H1 (cell line): Measurements from ENCODE around the gene TMEM117. TPM values are rescaled to one million over a fixed set of nuclear protein-coding genes. Genes with fewer than 3 reads are reported as not detected.

ENCODE experiments used
- CTCF ChIA-PET: fragments of 300-600 bp; sonication (Branson Sonifier 250); formaldehyde crosslinking; loops from one replicate; lab custom pipeline; 2021; ENCODE audit not compliant: partially characterized antibody; lab: Charles Lee
- POLR2A ChIA-PET: fragments of 300-600 bp; sonication (Branson Sonifier 250); formaldehyde crosslinking; loops from one replicate; lab custom pipeline; 2021; ENCODE audit warnings: inconsistent platforms; ENCODE audit not compliant: partially characterized antibody; lab: Charles Lee
- DNase-seq, 2 experiments: peaks; one replicate each; pipeline versions ENCODE4 v3.0.0 to v3.0.0-alpha.2; 2010 to 2022; ENCODE audit warnings: low spot score in 2 of 2, low read depth in 1 of 2, mixed read lengths in 1 of 2
- FAIRE-seq: peaks from 2 replicates; lab custom pipeline; 2011; peaks lifted over from hg19 to GRCh38; lab: Jason Lieb, UNC
- H2AFZ ChIP-seq: 2 replicates; pipeline ENCODE4 v1.8.1; 2012; ENCODE audit warnings: low read length, inconsistent platforms
- H2AK5ac ChIP-seq: 2 replicates; pipeline ENCODE4 v1.6.1; 2013; ENCODE audit warnings: low read depth, low read length
- H2BK120ac ChIP-seq: replicated peaks from 2 replicates; pipeline ENCODE3; 2013; ENCODE audit warnings: low read depth, low read length, inconsistent platforms
- H2BK12ac ChIP-seq: 2 replicates; pipeline ENCODE4 v1.6.1; 2013; ENCODE audit warnings: low read depth, low read length
- H2BK15ac ChIP-seq: 2 replicates; pipeline ENCODE4 v1.6.1; 2013; ENCODE audit warnings: low read length
- H2BK20ac ChIP-seq: 2 replicates; pipeline ENCODE4 v1.6.1; 2013; ENCODE audit warnings: low read length
- H2BK5ac ChIP-seq: 2 replicates; pipeline ENCODE4 v1.6.1; 2013; ENCODE audit warnings: low read depth, low read length
- H3K14ac ChIP-seq: 2 replicates; pipeline ENCODE4 v1.6.1; 2013; ENCODE audit warnings: inconsistent platforms; ENCODE audit not compliant: insufficient read length
- H3K18ac ChIP-seq: 2 replicates; pipeline ENCODE4 v1.6.1; 2013; ENCODE audit warnings: low read length; ENCODE audit errors: extremely low read depth
- H3K23ac ChIP-seq: 2 replicates; pipeline ENCODE4 v1.6.1; 2013; ENCODE audit warnings: inconsistent platforms; ENCODE audit not compliant: insufficient read length
- H3K23me2 ChIP-seq: 2 replicates; pipeline ENCODE4 v1.6.1; 2013; ENCODE audit warnings: low read depth, low read length
- H3K27ac ChIP-seq: 2 replicates; pipeline ENCODE4 v1.6.1; 2011; ENCODE audit warnings: low read depth, low read length, inconsistent platforms
- H3K27me3 ChIP-seq, 4 experiments: replicated peaks in 1 of 4; 1 replicate in 1 of 4; 2 replicates in 3 of 4; pipeline versions ENCODE4 v1.6.1 to v1.8.1; 2011 to 2013; ENCODE audit warnings: low read length in 3 of 4, mild to moderate bottlenecking in 3 of 4, inconsistent platforms in 2 of 4, mixed read lengths in 2 of 4, moderate library complexity in 1 of 4; ENCODE audit not compliant: control insufficient read depth in 3 of 4, insufficient read depth in 3 of 4; ENCODE audit errors: extremely low read depth in 1 of 4
- H3K36me3 ChIP-seq, 4 experiments: 2 replicates each; pipeline versions ENCODE4 v1.6.1 to v1.8.1; 2011 to 2013; ENCODE audit warnings: mild to moderate bottlenecking in 4 of 4, low read length in 3 of 4, moderate library complexity in 2 of 4, control low read depth in 1 of 4, inconsistent platforms in 1 of 4; ENCODE audit not compliant: insufficient read depth in 4 of 4, control insufficient read depth in 2 of 4
- H3K4ac ChIP-seq: replicated peaks from 2 replicates; pipeline ENCODE3; 2013; ENCODE audit warnings: low read length, low read depth, mixed read lengths, inconsistent platforms; ENCODE audit not compliant: insufficient read length
- H3K4me1 ChIP-seq, 4 experiments: replicated peaks in 1 of 4; 1 replicate in 1 of 4; 2 replicates in 3 of 4; pipeline versions ENCODE4 v1.6.1 to v1.8.1; 2011 to 2013; ENCODE audit warnings: low read length in 3 of 4, inconsistent platforms in 2 of 4, mixed read lengths in 1 of 4; ENCODE audit not compliant: insufficient read depth in 4 of 4, control insufficient read depth in 3 of 4
- H3K4me2 ChIP-seq, 2 experiments: 2 replicates each; pipeline versions ENCODE4 v1.6.1 to v1.8.1; 2011 to 2013; ENCODE audit warnings: low read depth in 2 of 2, low read length in 2 of 2, control low read depth in 1 of 2, inconsistent platforms in 1 of 2, mild to moderate bottlenecking in 1 of 2; ENCODE audit not compliant: insufficient read depth in 1 of 2
- H3K4me3 ChIP-seq, 4 experiments: fragments of 200-600, 300-600 bp in 1 of 4; sonication (generic), shearing (Covaris generic), sonication (Bioruptor Twin) in 1 of 4; 2 replicates each; pipeline versions ENCODE4 v1.5.1 to v1.8.1; 2011 to 2016; ENCODE audit warnings: low read length in 4 of 4, low read depth in 3 of 4, control low read depth in 2 of 4, inconsistent platforms in 2 of 4, mild to moderate bottlenecking in 2 of 4, mixed read lengths in 1 of 4, moderate library complexity in 1 of 4; ENCODE audit not compliant: insufficient read depth in 2 of 4; ENCODE audit errors: extremely low read depth in 1 of 4
- H3K56ac ChIP-seq: replicated peaks from 2 replicates; pipeline ENCODE3; 2013; ENCODE audit warnings: low read depth, mild to moderate bottlenecking, mixed read lengths, low read length, inconsistent platforms; ENCODE audit not compliant: insufficient read length
- H3K79me1 ChIP-seq: 2 replicates; pipeline ENCODE4 v1.6.1; 2013; ENCODE audit warnings: low read depth, low read length, control low read depth
- H3K79me2 ChIP-seq, 2 experiments: 2 replicates each; pipeline versions ENCODE4 v1.6.1 to v1.8.1; 2012 to 2013; ENCODE audit warnings: low read length in 2 of 2, mild to moderate bottlenecking in 2 of 2, inconsistent platforms in 1 of 2; ENCODE audit not compliant: insufficient read depth in 2 of 2, control insufficient read depth in 1 of 2
- H3K9ac ChIP-seq, 4 experiments: replicated peaks in 1 of 4; 1 replicate in 1 of 4; 2 replicates in 3 of 4; pipeline versions ENCODE4 v1.6.1 to v1.8.1; 2011 to 2013; ENCODE audit warnings: low read depth in 3 of 4, low read length in 3 of 4, control low read depth in 2 of 4, mild to moderate bottlenecking in 2 of 4, moderate library complexity in 2 of 4, inconsistent platforms in 1 of 4; ENCODE audit errors: extremely low read depth in 1 of 4
- H3K9me3 ChIP-seq, 2 experiments: 2 replicates each; pipeline versions ENCODE4 v1.6.1 to v1.8.1; 2012 to 2013; ENCODE audit warnings: mild to moderate bottlenecking in 2 of 2, moderate library complexity in 2 of 2, control low read depth in 1 of 2, inconsistent platforms in 1 of 2, low read depth in 1 of 2, low read length in 1 of 2, mixed read lengths in 1 of 2; ENCODE audit not compliant: insufficient read depth in 2 of 2
- H4K20me1 ChIP-seq, 2 experiments: replicated peaks in 1 of 2; 2 replicates each; pipeline versions ENCODE3 to v1.8.1; 2011 to 2013; ENCODE audit warnings: inconsistent platforms in 2 of 2, low read length in 2 of 2, mild to moderate bottlenecking in 1 of 2; ENCODE audit not compliant: insufficient read depth in 2 of 2, control insufficient read depth in 1 of 2
- H4K5ac ChIP-seq: 2 replicates; pipeline ENCODE4 v1.6.1; 2013; ENCODE audit warnings: low read length, low read depth, mixed read lengths, inconsistent platforms; ENCODE audit not compliant: insufficient read length
- H4K8ac ChIP-seq: 2 replicates; pipeline ENCODE4 v1.8.0; 2013; ENCODE audit warnings: mild to moderate bottlenecking, moderate library complexity, low read length, inconsistent platforms; ENCODE audit not compliant: insufficient read depth; ENCODE audit errors: extremely low read depth
- H4K91ac ChIP-seq: replicated peaks from 2 replicates; pipeline ENCODE3; 2013; ENCODE audit warnings: low read length, mixed read lengths, inconsistent platforms; ENCODE audit not compliant: insufficient read length
- BRCA1 ChIP-seq: IDR thresholded peaks from 2 replicates; pipeline ENCODE4 v1.6.1; 2012; ENCODE audit warnings: low read depth, low read length, improper control_type of control experiment
- CHD1 ChIP-seq: IDR thresholded peaks from 2 replicates; pipeline ENCODE4 v1.6.1; 2012; ENCODE audit warnings: low read depth, low read length, improper control_type of control experiment
- CHD2 ChIP-seq: IDR thresholded peaks from 2 replicates; pipeline ENCODE4 v1.6.1; 2012; ENCODE audit warnings: low read length, improper control_type of control experiment
- CTBP2 ChIP-seq: IDR thresholded peaks from 2 replicates; pipeline ENCODE4 v1.7.0; 2011; ENCODE audit warnings: borderline replicate concordance, mild to moderate bottlenecking, moderate library complexity, mixed read lengths, low read length; ENCODE audit not compliant: insufficient read depth, insufficient read length
- CTCF ChIP-seq, 3 experiments: IDR thresholded peaks; 1 replicate in 2 of 3; 2 replicates in 1 of 3; pipeline versions ENCODE4 v1.5.1 to v1.6.1; 2011; ENCODE audit warnings: low read length in 3 of 3, mild to moderate bottlenecking in 3 of 3, inconsistent platforms in 2 of 3, low read depth in 1 of 3, moderate library complexity in 1 of 3; ENCODE audit not compliant: insufficient read depth in 1 of 3; ENCODE audit errors: control extremely low read depth in 1 of 3
- HDAC2 ChIP-seq, 2 experiments: fragments of 300-600 bp in 1 of 2; sonication (generic) in 1 of 2; IDR thresholded peaks; 2 replicates each; pipeline ENCODE4 v1.6.1; 2011 to 2012; ENCODE audit warnings: low read depth in 2 of 2, low read length in 2 of 2, mild to moderate bottlenecking in 2 of 2, moderate library complexity in 2 of 2, borderline replicate concordance in 1 of 2, inconsistent platforms in 1 of 2
- JUND ChIP-seq: IDR thresholded peaks from 2 replicates; pipeline ENCODE4 v1.6.1; 2011; ENCODE audit warnings: mild to moderate bottlenecking, improper control_type of control experiment, low read length
- RNF2 ChIP-seq: fragments of 200-900, 300-1000 bp; sonication (generic); IDR thresholded peaks from 2 replicates; pipeline ENCODE4 v1.7.1; 2016; ENCODE audit warnings: borderline replicate concordance, low read depth, mild to moderate bottlenecking, antibody characterized with exemption, low read length; ENCODE audit not compliant: poor library complexity, severe bottlenecking; ENCODE audit errors: missing control alignments
- RXRA ChIP-seq: IDR thresholded peaks from 2 replicates; pipeline ENCODE4 v1.6.1; 2011; ENCODE audit warnings: low read depth, mild to moderate bottlenecking, low read length, moderate library complexity; ENCODE audit not compliant: insufficient read depth
- TBP ChIP-seq: IDR thresholded peaks from 2 replicates; pipeline ENCODE4 v1.6.1; 2011; ENCODE audit warnings: low read depth, low read length, improper control_type of control experiment
- ZNF274 ChIP-seq: IDR thresholded peaks from 2 replicates; pipeline ENCODE4 v1.7.0; 2012; ENCODE audit warnings: low read length, borderline replicate concordance; ENCODE audit errors: extremely low read depth
- WGBS, 2 experiments: shearing (Covaris generic) in 1 of 2; methylation state at CpG; one replicate each; pipeline versions ENCODE4 v1.1.6 to v1.1.7; 2013 to 2015; ENCODE audit warnings: low lambda C conversion rate in 2 of 2, mixed read lengths in 2 of 2, inconsistent platforms in 1 of 2, low coverage in 1 of 2, missing lambda C conversion rate in 1 of 2; ENCODE audit not compliant: insufficient replicate concordance in 2 of 2, insufficient coverage in 1 of 2, insufficient read length in 1 of 2; ENCODE audit errors: extremely low coverage in 1 of 2, missing lambda C conversion rate in 1 of 2; 5-methylcytosine and 5-hydroxymethylcytosine counted together
- polyA plus RNA-seq, 7 experiments: library from polyadenylated mRNA; depleted of rRNA in 3 of 7; stranded (reverse) in 5 of 7; unstranded in 2 of 7; fragments of >200 nt in 5 of 7; fragments of 200-250 nt in 2 of 7; gene quantifications; 1 replicate in 5 of 7; 2 replicates in 1 of 7; 4 replicates in 1 of 7; pipeline versions ENCODE4 v1.2.1 to v1.2.3, GENCODE V29; 2011 to 2013; ENCODE audit warnings: missing spikeins in 2 of 7, mixed read lengths in 2 of 7
- total RNA-seq: library from RNA; stranded (reverse); fragmentation: NEBNext Ultra II Directional; extraction: Animal tissue kit (Norgen Biotek cat#: 25700); gene quantifications from 2 replicates; pipeline ENCODE4 v1.2.1, GENCODE V29; 2021

TMEM117 gene
- total and polyA plus RNA-seq, 2 of the 8 experiments (the other 6 are each of a cell fraction or from before 2014, with no cell fraction given): 0.80 to 1.4 TPM

GRCh38 chr12:44422559-44422958 lies 586.7 kb downstream of the TMEM117 start:
- Histone ChIP-seq H3K4me2 (no peak overlapping the region), H4K20me1 (no peaks in the 10 kb centered on the region), H2BK5ac (no peak overlapping the region), H3K4me3 (no peak overlapping the region), H2AFZ (no peak overlapping the region; the same call in 1 of the 2 replicates), H3K23me2 (no peaks in the 10 kb centered on the region; the same call in 1 of the 2 replicates), H3K4ac (no peak overlapping the region), H3K79me1 (no peaks in the 10 kb centered on the region), H3K23ac (no peak overlapping the region), H3K27me3 (no peaks in the 10 kb centered on the region), H3K56ac (no peak overlapping the region), H3K9me3 (no peaks in the 10 kb centered on the region), H4K91ac (no peak overlapping the region), H3K9ac (no peak overlapping the region), H3K36me3 (no peaks in the 10 kb centered on the region; a peak in 1 of 8 replicates), H4K8ac (no peak overlapping the region), H2AK5ac (no peak overlapping the region), H3K27ac (no peak overlapping the region), H2BK20ac (peak overlapping the region; percentile 27; the same call in 1 of the 2 replicates), H3K79me2 (no peaks in the 10 kb centered on the region), H3K14ac (no peak overlapping the region), H2BK120ac (no peak overlapping the region), H2BK15ac (no peak overlapping the region; the same call in 1 of the 2 replicates), H4K5ac (no peak overlapping the region), H2BK12ac (no peak overlapping the region), H3K18ac (peak overlapping the region; percentile 33; the same call in 1 of the 2 replicates), H3K4me1 (no peaks in the 10 kb centered on the region)
- WGBS, 2 experiments: 100% methylated on average over 1 of the region's 1 CpG; no CpG with 5 or more reads in 1 of the 2 experiments
- FAIRE-seq (no peak), DNase-seq (no peak)
- POLR2A ChIA-PET: no interaction called here
- CTCF ChIA-PET: interaction anchor here (0.9 kb wide), 1 partner anchor 15 kb away, joined by 3 read pairs; no protein-coding TSS in a partner anchor
- TF ChIP-seq CHD1: no peak
- no peak for TF ChIP-seq JUND
- no peak for TF ChIP-seq CHD2
- TF ChIP-seq RNF2: no peak
- TF ChIP-seq CTCF (IDR thresholded peaks at IDR 0.05; ENCODE audit: control extremely low read depth in 1 of 3, insufficient read depth in 1 of 3, low read depth in 1 of 3, low read length in 3 of 3): no peak
- TF ChIP-seq ZNF274: no peak
- TF ChIP-seq BRCA1: no peak
- TF ChIP-seq TBP: no peak
- no peak for TF ChIP-seq CTBP2
- no peak for TF ChIP-seq HDAC2 (IDR thresholded peaks at IDR 0.05; ENCODE audit: borderline replicate concordance in 1 of 2, low read depth in 2 of 2, low read length in 2 of 2)
- no peak for TF ChIP-seq RXRA
